WERI-Rb-1 (cell line): ENCODE data around the gene RGS16.

Experiments used
- DNase-seq: peaks from one replicate; pipeline ENCODE4 v3.0.0-alpha.2; 2020
- H3K27ac ChIP-seq: fragments of 250-450 bp; sonication (Bioruptor Pico); 2 replicates; pipeline ENCODE4 v1.5.1; 2020; ENCODE audit warnings: mild to moderate bottlenecking, moderate library complexity
- H3K27me3 ChIP-seq: fragments of 250-450 bp; sonication (Bioruptor Pico); 2 replicates; pipeline ENCODE4 v1.5.1; 2021; ENCODE audit warnings: mild to moderate bottlenecking, low read depth, moderate library complexity; ENCODE audit not compliant: insufficient read depth, severe bottlenecking
- H3K36me3 ChIP-seq: fragments of 250-450 bp; sonication (Bioruptor Pico); 2 replicates; pipeline ENCODE4 v1.5.1; 2020; ENCODE audit warnings: mild to moderate bottlenecking, moderate library complexity
- H3K4me3 ChIP-seq: 2 replicates; pipeline ENCODE4 v1.5.1; 2011; ENCODE audit warnings: low read depth, mild to moderate bottlenecking, control low read depth, low read length
- H3K9me3 ChIP-seq: fragments of 250-450 bp; sonication (Bioruptor Pico); 2 replicates; pipeline ENCODE4 v1.5.1; 2021; ENCODE audit warnings: mild to moderate bottlenecking, moderate library complexity; ENCODE audit not compliant: severe bottlenecking
- CTCF ChIP-seq: IDR thresholded peaks from 2 replicates; pipeline ENCODE4 v1.5.1; 2011; ENCODE audit warnings: low read depth, mild to moderate bottlenecking, control low read depth, inconsistent platforms, low read length

The RGS16 gene

GRCh38 chr1:182611326-182611725, 7.1 kb upstream of the RGS16 start:
- no peak for DNase-seq
- no peaks in the 10 kb centered on the region for H3K36me3 ChIP-seq
- H3K27me3 ChIP-seq: no peaks in the 10 kb centered on the region
- H3K4me3 ChIP-seq: no peak overlapping the region
- TF ChIP-seq CTCF: no peak
- peak overlapping the region; percentile 62 for H3K27ac ChIP-seq
- H3K9me3 ChIP-seq: no peaks in the 10 kb centered on the region

DNA sequence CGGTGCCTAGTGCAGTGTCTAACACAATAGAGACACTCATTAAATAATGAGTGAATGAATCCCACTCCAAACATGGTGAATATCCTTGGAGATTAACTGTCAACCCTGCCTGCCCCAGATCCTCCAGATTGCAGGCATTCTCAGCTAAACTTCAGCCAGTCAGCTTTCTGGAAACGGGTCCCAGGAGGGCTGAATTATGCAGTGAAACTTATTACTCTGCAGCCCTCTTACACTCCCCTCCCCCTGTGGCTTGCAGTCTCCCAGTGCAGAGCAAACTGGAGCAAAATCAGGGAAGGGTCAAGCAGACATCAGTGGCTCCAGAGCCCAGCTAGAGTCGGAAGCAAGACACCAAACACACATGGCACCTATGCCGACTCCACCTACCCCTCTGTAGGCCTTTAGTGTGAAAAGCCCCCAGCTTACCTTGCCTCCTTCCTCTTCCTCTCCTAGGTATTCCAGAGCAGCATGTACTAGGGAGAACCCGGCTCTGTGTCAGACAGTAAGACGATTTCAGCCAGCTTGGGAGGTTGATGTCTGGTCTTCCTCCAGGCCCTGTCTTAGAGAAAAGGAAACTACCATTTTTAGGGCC, 6.5 kb upstream of the RGS16 start:
- DNase-seq: no peak
- H3K4me3 ChIP-seq: peak overlapping the region; percentile 6; the same call in 1 of the 2 replicates
- TF ChIP-seq CTCF: no peak
- no peaks in the 10 kb centered on the region for H3K9me3 ChIP-seq
- H3K27ac ChIP-seq: peak overlapping the region; percentile 62
- H3K36me3 ChIP-seq: no peaks in the 10 kb centered on the region
- no peaks in the 10 kb centered on the region for H3K27me3 ChIP-seq

DNA sequence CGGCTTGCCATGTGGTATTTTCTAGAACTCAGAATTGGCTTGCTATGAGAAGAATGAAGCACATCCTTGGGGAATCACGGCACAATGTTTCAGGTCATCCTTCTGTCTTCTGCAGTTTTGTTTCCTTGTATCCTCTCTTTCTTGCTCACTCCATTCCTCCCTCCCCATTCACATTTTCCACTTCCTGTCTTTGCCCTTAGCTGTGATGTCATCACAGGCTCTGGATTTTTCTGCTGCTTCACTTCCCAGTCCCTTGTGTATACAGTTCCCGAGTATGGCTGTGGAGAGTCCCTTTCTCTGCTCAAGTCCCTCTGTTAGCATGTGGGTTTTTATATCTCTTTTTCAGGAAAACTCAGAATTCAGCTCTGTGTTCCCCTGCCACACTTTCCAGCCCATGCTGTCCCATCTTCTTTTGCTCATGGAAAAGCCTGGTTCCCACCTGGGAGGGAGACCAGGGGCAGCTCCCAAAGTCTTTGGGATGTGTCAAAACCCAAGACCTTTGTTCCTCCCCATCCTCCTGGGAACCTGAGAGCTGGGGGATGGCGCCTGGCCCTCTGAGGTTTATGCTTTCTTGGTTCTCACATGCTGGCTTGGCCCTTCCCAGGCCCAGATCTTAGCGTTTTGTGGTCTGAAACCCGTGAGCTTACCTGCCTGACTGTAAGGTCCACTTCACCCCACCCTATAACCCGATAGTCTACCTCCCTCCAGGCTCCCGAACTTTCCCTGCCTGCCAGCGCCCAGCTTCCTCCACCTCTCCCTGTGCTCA, 4.8 kb upstream of the RGS16 start:
- no peaks in the 10 kb centered on the region for H3K36me3 ChIP-seq
- no peaks in the 10 kb centered on the region for H3K9me3 ChIP-seq
- H3K4me3 ChIP-seq: no peak overlapping the region
- TF ChIP-seq CTCF: no peak
- DNase-seq: no peak
- H3K27ac ChIP-seq: no peak overlapping the region
- H3K27me3 ChIP-seq: no peaks in the 10 kb centered on the region

GRCh38 chr1:182608236-182608635, 4.0 kb upstream of the RGS16 start:
- Histone ChIP-seq H3K36me3 (no peaks in the 10 kb centered on the region), H3K27me3 (no peaks in the 10 kb centered on the region), H3K27ac (no peak overlapping the region), H3K4me3 (no peak overlapping the region), H3K9me3 (no peaks in the 10 kb centered on the region)
- no peak for TF ChIP-seq CTCF
- DNase-seq: no peak

GRCh38 chr1:182607566-182607965, 3.4 kb upstream of the RGS16 start:
- no peak for DNase-seq
- H3K4me3 ChIP-seq: no peak overlapping the region
- H3K27me3 ChIP-seq: no peaks in the 10 kb centered on the region
- no peaks in the 10 kb centered on the region for H3K36me3 ChIP-seq
- no peaks in the 10 kb centered on the region for H3K9me3 ChIP-seq
- no peak overlapping the region for H3K27ac ChIP-seq
- no peak for TF ChIP-seq CTCF

GRCh38 chr1:182603646-182604174, 479 bp downstream of the RGS16 start:
- Histone ChIP-seq H3K36me3 (no peaks in the 10 kb centered on the region), H3K27me3 (no peaks in the 10 kb centered on the region), H3K27ac (no peak overlapping the region), H3K9me3 (no peaks in the 10 kb centered on the region), H3K4me3 (no peak overlapping the region)
- no peak for DNase-seq
- TF ChIP-seq CTCF: no peak
